SH-SY5Y (cell line): Measurements from ENCODE around the gene EPHA7.

Experiments used
- GATA2 ChIP-seq: IDR thresholded peaks from 2 replicates; pipeline ENCODE4 v1.6.1; 2011; ENCODE audit warnings: mild to moderate bottlenecking, low read depth, low read length
- GATA3 ChIP-seq: IDR thresholded peaks from 2 replicates; pipeline ENCODE4 v1.6.1; 2011; ENCODE audit warnings: low read depth, mild to moderate bottlenecking, low read length, moderate library complexity

DNA sequence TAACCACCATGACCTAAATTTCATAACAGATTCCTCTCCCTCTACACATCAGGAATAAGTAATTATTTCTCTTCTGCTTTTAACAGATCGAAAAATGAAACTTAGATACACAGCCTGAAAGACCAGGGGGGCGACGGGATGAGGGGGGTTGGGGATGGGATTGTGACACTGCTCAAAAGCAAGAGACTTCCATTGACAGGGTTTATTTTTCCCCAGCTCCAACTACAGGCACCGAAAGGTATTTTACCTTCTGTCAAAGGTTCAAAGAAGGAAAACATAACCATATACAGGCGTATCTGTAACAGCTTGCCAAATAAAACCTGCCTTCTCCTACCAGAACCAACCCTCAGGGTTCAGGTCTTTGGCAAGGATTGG, 1.3 kb downstream of the EPHA7 start:
- TF ChIP-seq GATA2 (no peak), GATA3 (no peak)
